Measurements from ENCODE around the gene FERMT1.

GRCh38 chr20:6051505-6051904, 71.3 kb downstream of the FERMT1 start:
- TF ChIP-seq GATA3 (IDR thresholded peaks at IDR 0.05; ENCODE audit: low read depth, low read length) (no peak), GATA2 (IDR thresholded peaks at IDR 0.05; ENCODE audit: low read depth, low read length) (no peak)
